ENCODE measurements around the gene MNAT1.
A peak's percentile ranks its signal among the peaks of the same experiment; 100 is the strongest.

MNAT1 gene

GRCh38 chr14:60980811-60981632, 246.5 kb downstream of the MNAT1 start, which contains the start of the genes SLC38A6 and TRMT5 (continued):
- peak; percentile 85 for TF ChIP-seq ZNF510 (tag by site-specific recombination; IDR thresholded peaks at IDR 0.05; ENCODE audit: insufficient replicate concordance)

DNA sequence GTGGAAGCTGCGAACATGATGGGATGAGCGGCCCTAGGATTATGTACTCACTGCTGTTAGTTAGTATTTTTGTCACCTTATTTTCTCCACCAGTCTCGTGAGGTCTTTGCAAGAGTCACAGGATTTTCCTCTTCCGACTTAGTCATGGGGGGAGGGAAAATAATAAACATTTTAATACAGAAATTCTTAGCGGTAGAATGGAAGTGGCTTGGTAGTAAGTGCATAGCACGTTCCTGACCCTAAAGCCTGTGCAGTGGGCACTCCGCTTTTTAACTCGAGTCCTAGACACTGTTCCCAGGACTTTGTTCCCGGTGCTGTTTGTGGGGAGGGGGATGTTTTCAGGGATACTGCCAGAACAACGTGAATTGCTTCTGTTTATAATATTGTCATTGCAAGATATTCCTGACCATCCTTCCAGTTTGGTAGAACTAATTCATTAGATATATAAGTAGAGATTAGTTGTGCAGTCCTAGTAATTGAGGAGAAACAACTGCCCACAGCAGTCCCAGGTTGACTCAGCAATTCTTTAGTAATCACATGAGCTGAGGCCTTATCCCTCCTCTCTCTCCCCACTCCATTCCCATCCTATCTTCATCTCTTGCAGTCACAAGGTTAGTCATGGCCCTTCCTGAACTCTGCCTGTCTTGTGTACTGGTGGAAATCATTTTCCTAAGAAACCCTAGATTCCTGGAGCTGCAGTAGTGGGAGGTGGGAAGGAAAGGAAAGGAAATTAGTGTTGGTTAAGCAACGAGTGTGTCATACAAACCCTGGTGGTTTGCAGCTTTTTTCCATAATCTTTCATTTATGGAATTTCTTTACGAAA, 247.3 kb downstream of the MNAT1 start:
- Histone ChIP-seq H3K27ac (ENCODE audit: extremely low read depth, low read depth, low read length) (peak overlapping the region; percentile 81; the same call in 1 of the 2 replicates), H3K9me3 (ENCODE audit: control insufficient read depth, insufficient read depth, low read depth, low read length) (no peaks in the 10 kb centered on the region), H3K36me3 (ENCODE audit: control insufficient read depth in 2 of 2, insufficient read depth in 1 of 2, low read length in 2 of 2) (peaks cover 3 to 47% of the 10 kb centered on the region in 2 experiments; a peak in 2 of 3 replicates), H3K4me3 (ENCODE audit: low read depth, low read length) (peak overlapping the region; percentile 93), H3K4me1 (ENCODE audit: control insufficient read depth, insufficient read depth, low read length) (peaks cover 4% of the 10 kb centered on the region; the same call in 1 of the 2 replicates)
- ChIA-PET POLR2A (interaction anchor here (1.4 to 1.8 kb wide), 5 partner anchors 12 to 334 kb away, joined by 3 to 15 read pairs (median 5); partner anchors contain the start of genes SIX1 and SIX4), CTCF (interaction anchor here (0.7 kb wide), 1 partner anchor 305 kb away, joined by 3 read pairs; no protein-coding TSS in a partner anchor)
- peak; percentile 3; the same call in 1 of the 2 replicates for TF ChIP-seq ZNF335 (tag by site-specific recombination; conservative IDR thresholded peaks at IDR 0.05)
- TF ChIP-seq, protein P1, sequence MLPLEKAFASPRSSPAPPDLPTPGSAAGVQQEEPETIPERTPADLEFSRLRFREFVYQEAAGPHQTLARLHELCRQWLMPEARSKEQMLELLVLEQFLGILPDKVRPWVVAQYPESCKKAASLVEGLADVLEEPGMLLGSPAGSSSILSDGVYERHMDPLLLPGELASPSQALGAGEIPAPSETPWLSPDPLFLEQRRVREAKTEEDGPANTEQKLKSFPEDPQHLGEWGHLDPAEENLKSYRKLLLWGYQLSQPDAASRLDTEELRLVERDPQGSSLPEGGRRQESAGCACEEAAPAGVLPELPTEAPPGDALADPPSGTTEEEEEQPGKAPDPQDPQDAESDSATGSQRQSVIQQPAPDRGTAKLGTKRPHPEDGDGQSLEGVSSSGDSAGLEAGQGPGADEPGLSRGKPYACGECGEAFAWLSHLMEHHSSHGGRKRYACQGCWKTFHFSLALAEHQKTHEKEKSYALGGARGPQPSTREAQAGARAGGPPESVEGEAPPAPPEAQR (tag by site-specific recombination; IDR thresholded peaks at IDR 0.05): no peak

DNA sequence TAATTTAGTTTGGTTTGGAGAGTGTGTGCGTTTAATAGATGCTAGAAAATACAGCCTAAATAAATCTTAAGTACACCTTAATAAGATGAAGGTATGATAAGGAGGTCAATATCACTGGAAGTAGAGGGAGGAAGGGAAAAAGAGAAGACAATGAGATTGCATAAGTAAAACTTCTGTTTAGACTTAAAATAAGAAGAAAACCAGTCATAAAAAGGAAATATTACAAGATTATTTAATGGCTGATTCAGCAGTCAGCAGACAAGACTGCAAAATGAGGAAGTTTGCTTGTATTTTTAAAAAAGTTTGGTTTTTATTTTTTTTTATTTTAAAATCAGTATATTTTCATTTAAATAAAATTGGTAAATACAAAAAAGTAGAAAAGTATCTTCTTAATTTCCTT, 249.6 kb downstream of the MNAT1 start:
- no peaks in the 10 kb centered on the region for H3K9me3 ChIP-seq (ENCODE audit: control insufficient read depth, insufficient read depth, low read depth, low read length)
- ChIA-PET CTCF (no interaction called here), POLR2A (no interaction called here)
- H3K36me3 ChIP-seq (ENCODE audit: control insufficient read depth in 2 of 2, insufficient read depth in 1 of 2, low read length in 2 of 2): peaks cover 0 to 43% of the 10 kb centered on the region in 2 experiments
- TF ChIP-seq ZFHX2 (tag by site-specific recombination; conservative IDR thresholded peaks at IDR 0.05) (no peak), BCL11B (tag by site-specific recombination; IDR thresholded peaks at IDR 0.05; ENCODE audit: low read depth) (no peak), ZNF776 (tag by site-specific recombination; IDR thresholded peaks at IDR 0.05; ENCODE audit: borderline replicate concordance) (no peak), HOXA7 (CRISPR knock-in tag; IDR thresholded peaks at IDR 0.05; ENCODE audit: borderline replicate concordance) (no peak), ZNF274 (IDR thresholded peaks at IDR 0.05; ENCODE audit: low read length) (no peak), ZNF274 (tag by site-specific recombination; IDR thresholded peaks at IDR 0.05; ENCODE audit: borderline replicate concordance) (no peak), ZNF544 (tag by site-specific recombination; IDR thresholded peaks at IDR 0.05) (no peak), ZNF280C (tag by site-specific recombination; IDR thresholded peaks at IDR 0.05) (no peak), ZNF335 (tag by site-specific recombination; conservative IDR thresholded peaks at IDR 0.05) (no peak), MYNN (tag by site-specific recombination; IDR thresholded peaks at IDR 0.05; ENCODE audit: borderline replicate concordance) (no peak), HOXD13 (CRISPR knock-in tag; IDR thresholded peaks at IDR 0.05; ENCODE audit: borderline replicate concordance) (no peak), ZFP41 (tag by site-specific recombination; IDR thresholded peaks at IDR 0.05; ENCODE audit: borderline replicate concordance) (no peak), ZNF473 (tag by site-specific recombination; IDR thresholded peaks at IDR 0.05) (no peak)
- no peak overlapping the region for H3K27ac ChIP-seq (ENCODE audit: extremely low read depth, low read depth, low read length)
- H3K4me3 ChIP-seq (ENCODE audit: low read depth, low read length): no peak overlapping the region
- peaks cover 4% of the 10 kb centered on the region; the same call in 1 of the 2 replicates for H3K4me1 ChIP-seq (ENCODE audit: control insufficient read depth, insufficient read depth, low read length)

Data from HEK293 (cell line).